Hepatocyte (in vitro differentiated cells): ENCODE results near the gene GRIA2.
A peak's percentile ranks its signal among the peaks of the same experiment; 100 is the strongest.

ENCODE experiments used
- CTCF ChIP-seq: fragments of 200-600 bp; sonication (generic); IDR thresholded peaks from 2 replicates; pipeline ENCODE4 v1.5.1; 2016; ENCODE audit warnings: antibody characterized with exemption, mild to moderate bottlenecking; ENCODE audit not compliant: poor library complexity
- EZH2phosphoT487 ChIP-seq: fragments of 200-600 bp; sonication (generic); IDR thresholded peaks from one replicate; pipeline ENCODE4 v1.6.1; 2018; ENCODE audit warnings: antibody characterized with exemption, mild to moderate bottlenecking, low read depth, moderate library complexity; ENCODE audit not compliant: unreplicated experiment, severe bottlenecking

- TF ChIP-seq CTCF: peak; percentile 22
- TF ChIP-seq EZH2phosphoT487: no peak
These were observed 48.5 kb upstream of the GRIA2 start for GRCh38 chr4:157172011-157172410.
